ENCODE results near the gene JUNB. TPM values are rescaled to one million over a fixed set of nuclear protein-coding genes. Genes with fewer than 3 reads are reported as not detected.

Gene JUNB
- total RNA-seq, 1 experiment from 2014 or later, result 194 TPM

GRCh38 chr19:12785431-12786031, 5.8 kb upstream of the JUNB start:
- Histone ChIP-seq H3K9ac (ENCODE audit: low read length) (peak overlapping the region; percentile 54), H4K20me1 (ENCODE audit: insufficient read depth) (no peaks in the 10 kb centered on the region), H3K79me2 (ENCODE audit: insufficient read depth, low read length) (no peaks in the 10 kb centered on the region), H3K9me2 (ENCODE audit: insufficient read depth) (no peaks in the 10 kb centered on the region), H3K4me3 (replicated peaks in 1 of 2; ENCODE audit: low read depth in 1 of 2, low read length in 2 of 2) (no peak overlapping the region), H3K27ac (ENCODE audit: low read depth, low read length) (peak overlapping the region; percentile 89), H2AFZ (ENCODE audit: low read depth, low read length, poor library complexity, severe bottlenecking) (no peak overlapping the region), H3K4me1 (ENCODE audit: control insufficient read depth in 1 of 2, insufficient read depth in 2 of 2, low read length in 2 of 2) (peaks cover 75 to 87% of the 10 kb centered on the region in 2 experiments), H3K27me3 (ENCODE audit: insufficient read depth, low read length) (no peaks in the 10 kb centered on the region), H3K9me3 (ENCODE audit: control insufficient read depth in 1 of 2, insufficient read depth in 1 of 2, low read depth in 1 of 2, low read length in 2 of 2) (no peaks in the 10 kb centered on the region), H3K36me3 (ENCODE audit: control insufficient read depth in 1 of 2, insufficient read depth in 2 of 2, low read length in 2 of 2) (no peaks in the 10 kb centered on the region), H3K4me2 (ENCODE audit: low read length) (peak overlapping the region; percentile 61)
- intact Hi-C loops (cut with micrococcal nuclease), result no loop called here
- ATAC-seq (no peak), DNase-seq (ENCODE audit: low read depth, low spot score) (no peak)
- no TSS peak for BruUV-seq (replicated peaks)
- RAD21 ChIA-PET (ENCODE audit: low non-redundant PET in 1 of 2, low total read pairs in 2 of 2, uncharacterized antibody in 2 of 2, unreplicated experiment in 2 of 2), result no interaction called here
- CTCF ChIA-PET, result interaction anchor here (0.6 kb wide), 1 partner anchor 9 kb away, joined by 4 read pairs; no protein-coding TSS in a partner anchor
- POLR2A ChIA-PET, result no interaction called here
- no peak for TF ChIP-seq ATF3 (IDR thresholded peaks at IDR 0.05)
- no peak for TF ChIP-seq EZH2phosphoT487 (IDR thresholded peaks at IDR 0.05; ENCODE audit: borderline replicate concordance)
- no peak for TF ChIP-seq ELF1 (IDR thresholded peaks at IDR 0.05; ENCODE audit: borderline replicate concordance, low read depth)
- TF ChIP-seq CTCF (IDR thresholded peaks at IDR 0.05 in 2 of 3, conservative IDR thresholded peaks at IDR 0.05 in 1 of 3; ENCODE audit: borderline replicate concordance in 1 of 3, insufficient read depth in 1 of 3, low read depth in 2 of 3, low read length in 2 of 3), result no peak
- TF ChIP-seq CBX3 (IDR thresholded peaks at IDR 0.05; ENCODE audit: low read depth), result no peak
- no peak for TF ChIP-seq RAD21 (IDR thresholded peaks at IDR 0.05; ENCODE audit: low read depth)
- no peak for TF ChIP-seq CEBPB (IDR thresholded peaks at IDR 0.05; ENCODE audit: low read depth)
- TF ChIP-seq SRF (IDR thresholded peaks at IDR 0.05; ENCODE audit: low read depth), result no peak
- no peak for TF ChIP-seq SP1 (IDR thresholded peaks at IDR 0.05; ENCODE audit: low read depth)
